Erythroblast (primary cell): ENCODE data around the gene LOXL3.

ENCODE experiments used
- GATA1 ChIP-seq: IDR thresholded peaks from 2 replicates; pipeline ENCODE4 v1.6.1; 2011; ENCODE audit warnings: low read depth, mild to moderate bottlenecking, control low read depth, low read length, moderate library complexity
- POLR2A ChIP-seq: IDR thresholded peaks from 2 replicates; pipeline ENCODE4 v1.6.1; 2011; ENCODE audit warnings: mild to moderate bottlenecking, low read length

DNA sequence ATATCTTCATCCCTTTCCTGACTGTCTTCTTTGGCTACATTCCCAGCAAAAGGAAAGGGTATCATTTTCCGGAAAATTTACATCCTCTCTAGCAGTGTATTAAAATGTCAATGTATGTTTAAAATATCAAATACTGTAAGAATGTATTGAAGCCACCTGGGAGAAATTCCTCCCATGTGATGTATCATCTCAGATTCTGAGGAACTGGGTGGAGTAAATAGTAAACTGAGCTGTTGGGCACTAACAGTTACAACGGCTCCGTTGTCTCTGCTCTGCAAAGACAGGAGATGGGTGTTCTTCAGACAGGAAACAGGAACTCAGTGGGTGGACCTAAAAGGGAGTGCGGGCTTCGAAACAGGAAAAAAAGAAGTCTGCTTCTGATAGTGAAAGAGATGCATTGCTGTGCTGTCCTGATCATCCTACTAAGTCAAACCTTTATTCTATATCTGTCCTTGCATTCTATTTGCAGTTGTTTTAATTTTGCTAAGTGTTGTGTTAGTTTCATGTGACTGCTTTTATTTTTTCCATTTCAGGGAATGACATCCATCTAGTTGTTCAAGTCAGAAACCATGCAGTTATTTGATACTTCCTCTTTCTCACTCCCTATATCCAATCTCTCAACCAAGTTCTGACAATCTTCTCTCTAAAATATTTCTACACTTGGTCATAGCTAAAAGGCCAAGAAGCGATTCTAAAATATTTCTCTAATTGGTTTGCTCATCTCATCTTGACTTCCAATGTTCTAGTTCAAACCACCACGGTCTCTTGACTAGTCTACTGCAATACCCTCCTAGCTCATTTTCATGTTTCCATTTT is 20.2 kb upstream of the LOXL3 start:
- TF ChIP-seq POLR2A (no peak), GATA1 (no peak)
